Fibroblast of mammary gland (primary cell): ENCODE data around the gene RPL18.

Experiments used
- DNase-seq: peaks from one replicate; pipeline ENCODE4 v3.0.0-alpha.2; 2010; ENCODE audit warnings: low read depth
- H3K4me3 ChIP-seq: 2 replicates; pipeline ENCODE4 v1.5.1; 2011; ENCODE audit warnings: low read depth, mild to moderate bottlenecking, low read length, moderate library complexity; ENCODE audit not compliant: control insufficient read depth
- CTCF ChIP-seq: conservative IDR thresholded peaks from 2 replicates; pipeline ENCODE4 v1.5.1; 2011; ENCODE audit warnings: low read depth, low read length, inconsistent platforms; ENCODE audit not compliant: control insufficient read depth, insufficient read depth

Gene RPL18

GRCh38 chr19:48651683-48652048 lies 32.7 kb upstream of the RPL18 start:
- H3K4me3 ChIP-seq: no peak overlapping the region
- TF ChIP-seq CTCF: no peak
- DNase-seq: no peak

- TF ChIP-seq CTCF: no peak
- no peak overlapping the region for H3K4me3 ChIP-seq
- DNase-seq: no peak
Measured at GRCh38 chr19:48650974-48651682, 32.1 kb upstream of the RPL18 start.

DNA sequence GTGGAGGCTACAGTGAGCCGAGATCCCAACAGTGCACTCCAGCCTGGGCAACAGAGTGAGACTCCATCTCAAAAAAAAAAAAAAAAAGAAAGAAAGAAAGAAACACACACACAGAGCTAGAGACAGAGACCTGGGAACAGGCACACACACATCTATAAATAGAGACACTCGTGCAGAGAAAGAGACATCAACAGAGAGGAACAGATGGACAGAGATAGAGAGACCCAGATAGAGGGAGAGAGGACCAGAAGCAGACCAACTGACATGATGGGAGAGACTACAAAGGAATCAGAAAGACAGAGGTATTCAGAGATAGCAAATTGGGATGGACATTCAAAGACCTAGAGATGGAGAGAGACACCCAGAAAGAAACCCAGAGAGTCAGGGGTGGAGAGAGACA lies 29.2 kb upstream of the RPL18 start:
- H3K4me3 ChIP-seq: no peak overlapping the region
- TF ChIP-seq CTCF: no peak
- DNase-seq: no peak

GRCh38 chr19:48646722-48647216 lies 27.8 kb upstream of the RPL18 start:
- TF ChIP-seq CTCF: no peak
- DNase-seq: no peak
- H3K4me3 ChIP-seq: no peak overlapping the region

DNA sequence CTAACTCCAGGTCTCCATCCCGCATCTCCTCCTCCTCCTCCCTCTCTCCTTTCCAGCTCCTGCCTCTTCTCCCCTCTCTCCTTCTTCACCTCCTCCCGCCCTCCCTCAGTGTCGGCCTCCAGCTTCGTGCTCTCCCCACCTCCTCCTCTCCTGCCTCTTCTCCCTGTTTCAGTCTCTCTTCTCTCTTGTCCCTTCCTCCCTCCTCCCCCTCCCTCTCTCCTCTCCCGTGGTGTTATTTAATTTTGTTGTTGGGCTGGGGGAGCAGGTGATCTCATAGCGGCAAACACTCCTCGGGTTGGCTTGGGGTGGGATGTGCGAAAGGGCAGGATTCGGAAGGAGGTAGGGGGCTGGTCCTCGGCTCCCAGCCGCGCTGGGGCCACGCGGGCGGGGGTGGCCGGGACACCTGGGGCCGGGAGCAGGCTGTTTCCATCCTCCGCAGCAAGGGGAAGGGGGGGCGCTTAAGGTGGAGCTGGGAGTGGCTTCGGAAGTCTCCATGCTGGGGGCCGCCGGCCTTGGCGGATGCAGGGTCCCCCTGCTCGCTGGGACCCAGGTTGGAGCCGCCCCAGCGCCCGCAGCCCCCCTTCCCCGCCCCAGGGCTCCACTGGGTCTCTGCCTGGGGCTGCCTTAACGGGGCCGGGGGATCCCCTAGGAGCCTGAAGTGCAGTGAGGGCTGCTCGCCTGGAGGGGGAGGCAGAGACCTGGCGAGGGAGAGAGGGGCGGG lies 27.2 kb upstream of the RPL18 start, which contains the start of gene CA11:
Gene CA11 (minus strand): TSS at position 187 of the 721 bp plus-strand sequence. CDS start 555 bp downstream, outside the sequence.
- peak; percentile 79 for TF ChIP-seq CTCF
- H3K4me3 ChIP-seq: peak within 1 kb of the TSS; percentile 36
- DNase-seq: peak; percentile 70

DNA sequence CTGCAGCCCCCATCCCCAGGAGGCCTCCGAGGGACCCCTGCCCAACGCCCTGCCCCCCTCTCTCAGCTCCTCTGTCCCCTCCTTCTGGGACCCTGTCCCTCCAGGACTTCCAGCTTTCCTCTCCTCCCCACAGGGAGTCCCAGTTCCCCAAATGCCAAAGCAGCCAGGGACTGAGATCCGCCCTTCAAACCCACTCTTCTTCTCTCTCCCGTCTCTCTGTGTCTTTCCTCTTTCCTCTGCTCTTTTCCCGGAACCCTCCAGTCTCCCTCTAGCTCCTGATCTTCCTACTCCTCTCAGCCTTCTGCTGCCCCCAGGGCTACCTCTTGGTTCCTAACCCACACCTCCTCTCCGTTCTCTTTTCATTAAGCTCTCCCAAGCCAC lies 26.6 kb upstream of the RPL18 start:
- TF ChIP-seq CTCF: no peak

More for the DNA sequence above, 26.6 kb upstream of the RPL18 start:
- DNase-seq: no peak
- H3K4me3 ChIP-seq: peak overlapping the region; percentile 36
